ENCODE data around the gene EPB41L4A.
"Not testable (repeated sequence)": the region's sequence is repeated elsewhere in the genome, so short reads cannot be mapped to it uniquely, and the experiment has no call there.

EPB41L4A gene

GRCh38 chr5:112253478-112254250 is 165.4 kb downstream of the EPB41L4A start:
- peak; percentile 15 for DNase-seq (ENCODE audit: low read depth)

GRCh38 chr5:112250551-112250950 is 168.5 kb downstream of the EPB41L4A start:
- no peak for DNase-seq (ENCODE audit: low read depth)

- no peak for DNase-seq (ENCODE audit: low read depth)
These were observed 170.5 kb downstream of the EPB41L4A start for GRCh38 chr5:112248623-112249022.

GRCh38 chr5:112247960-112248359 is 171.1 kb downstream of the EPB41L4A start:
- DNase-seq (ENCODE audit: low read depth) = no peak

GRCh38 chr5:112245656-112246055 is 173.4 kb downstream of the EPB41L4A start:
- no peak for DNase-seq (ENCODE audit: low read depth)

GRCh38 chr5:112239996-112240395 is 179.1 kb downstream of the EPB41L4A start:
- no peak for DNase-seq (ENCODE audit: low read depth)

- DNase-seq (ENCODE audit: low read depth) = no peak
These were observed 180.6 kb downstream of the EPB41L4A start for GRCh38 chr5:112238473-112238872.

GRCh38 chr5:112237456-112237855 is 181.6 kb downstream of the EPB41L4A start:
- no peak for DNase-seq (ENCODE audit: low read depth)

- DNase-seq (ENCODE audit: low read depth) = no peak
These were observed 185.1 kb downstream of the EPB41L4A start for GRCh38 chr5:112234000-112234399.

- DNase-seq (ENCODE audit: low read depth) = no peak
These were observed 186.4 kb downstream of the EPB41L4A start for GRCh38 chr5:112232667-112233066.

GRCh38 chr5:112230606-112231005 is 188.5 kb downstream of the EPB41L4A start:
- no peak for DNase-seq (ENCODE audit: low read depth)

GRCh38 chr5:112228667-112229066 is 190.4 kb downstream of the EPB41L4A start:
- DNase-seq (ENCODE audit: low read depth) = no peak

GRCh38 chr5:112227911-112228631 is 191.0 kb downstream of the EPB41L4A start:
- DNase-seq (ENCODE audit: low read depth) = no peak

- DNase-seq (ENCODE audit: low read depth) = no peak
These were observed 192.9 kb downstream of the EPB41L4A start for GRCh38 chr5:112226215-112226614.

- DNase-seq (ENCODE audit: low read depth) = not testable (repeated sequence)
These were observed 196.1 kb downstream of the EPB41L4A start for GRCh38 chr5:112222997-112223396.

- no peak for DNase-seq (ENCODE audit: low read depth)
These were observed 197.9 kb downstream of the EPB41L4A start for GRCh38 chr5:112221128-112221527.

- DNase-seq (ENCODE audit: low read depth) = no peak
These were observed 200.1 kb downstream of the EPB41L4A start for GRCh38 chr5:112219000-112219399.

GRCh38 chr5:112217843-112218579 is 201.1 kb downstream of the EPB41L4A start:
- no peak for DNase-seq (ENCODE audit: low read depth)

- no peak for DNase-seq (ENCODE audit: low read depth)
These were observed 202.9 kb downstream of the EPB41L4A start for GRCh38 chr5:112216140-112216539.

GRCh38 chr5:112210430-112211005 is 208.6 kb downstream of the EPB41L4A start:
- DNase-seq (ENCODE audit: low read depth) = no peak

- DNase-seq (ENCODE audit: low read depth) = no peak
These were observed 210.1 kb downstream of the EPB41L4A start for GRCh38 chr5:112208699-112209615.
